NCI-H187 (cell line): ENCODE measurements around the gene JCAD.

Experiments
- DNase-seq, 2 experiments: peaks; one replicate each; lab custom pipeline; 2025; lab: John Stamatoyannopoulos, UW

The JCAD gene

GRCh38 chr10:30046476-30046875 lies 12.9 kb downstream of the JCAD start:
- DNase-seq: no peak

GRCh38 chr10:30045961-30046360 lies 13.4 kb downstream of the JCAD start:
- no peak for DNase-seq

GRCh38 chr10:30043476-30044270 lies 15.7 kb downstream of the JCAD start:
- DNase-seq: no peak

GRCh38 chr10:30042820-30043219 lies 16.6 kb downstream of the JCAD start:
- no peak for DNase-seq

GRCh38 chr10:30041196-30042105 lies 17.9 kb downstream of the JCAD start:
- DNase-seq: no peak

- no peak for DNase-seq
Measured at GRCh38 chr10:30040597-30040996, 18.8 kb downstream of the JCAD start.

- DNase-seq: no peak
Measured at GRCh38 chr10:30039988-30040387, 19.4 kb downstream of the JCAD start.

GRCh38 chr10:30039567-30039966 lies 19.8 kb downstream of the JCAD start:
- no peak for DNase-seq

GRCh38 chr10:30038781-30039536 lies 20.4 kb downstream of the JCAD start:
- no peak for DNase-seq

- no peak for DNase-seq
Measured at GRCh38 chr10:30037620-30038336, 21.6 kb downstream of the JCAD start.

GRCh38 chr10:30036811-30037210 lies 22.6 kb downstream of the JCAD start:
- DNase-seq: no peak

GRCh38 chr10:30036341-30036740 lies 23.0 kb downstream of the JCAD start:
- DNase-seq: no peak

- DNase-seq: no peak
Measured at GRCh38 chr10:30034433-30035137, 24.8 kb downstream of the JCAD start.

- no peak for DNase-seq
Measured at GRCh38 chr10:30032125-30032524, 27.3 kb downstream of the JCAD start.

GRCh38 chr10:30029872-30030256 lies 29.5 kb downstream of the JCAD start:
- DNase-seq: no peak

GRCh38 chr10:30029164-30029871 lies 30.1 kb downstream of the JCAD start:
- DNase-seq: no peak

- DNase-seq: no peak
Measured at GRCh38 chr10:30028738-30029030, 30.7 kb downstream of the JCAD start.

- no peak for DNase-seq
Measured at GRCh38 chr10:30028006-30028737, 31.2 kb downstream of the JCAD start.

- DNase-seq: no peak
Measured at GRCh38 chr10:30027057-30028005, 32.1 kb downstream of the JCAD start.
